Upper lobe of right lung (tissue), 1 donor: ENCODE results near the gene NELL1. TPM values are rescaled to one million over a fixed set of nuclear protein-coding genes. Genes with fewer than 3 reads are reported as not detected.
"Not testable (repeated sequence)": the region's sequence is repeated elsewhere in the genome, so short reads cannot be mapped to it uniquely, and the experiment has no call there.

Experiments
- ATAC-seq: fragments of 200-7000 bp; cut with Tn5 transposase; one replicate; pipeline ENCODE4 v1.9.1; 2020; ENCODE audit warnings: mild to moderate bottlenecking, moderate library complexity
- DNase-seq: peaks from one replicate; pipeline ENCODE4 v3.0.0-alpha.2; 2020
- H3K27ac ChIP-seq: fragments of 200-600 bp; one replicate; pipeline ENCODE4 v1.8.0; 2022
- H3K27me3 ChIP-seq: fragments of 200-600 bp; one replicate; pipeline ENCODE4 v1.8.0; 2022; ENCODE audit warnings: mild to moderate bottlenecking
- H3K36me3 ChIP-seq: fragments of 200-600 bp; one replicate; pipeline ENCODE4 v1.8.0; 2022
- H3K4me1 ChIP-seq: fragments of 200-600 bp; one replicate; pipeline ENCODE4 v1.8.0; 2022
- H3K4me3 ChIP-seq: fragments of 200-600 bp; one replicate; pipeline ENCODE4 v1.8.0; 2022; ENCODE audit warnings: mild to moderate bottlenecking
- H3K9me3 ChIP-seq: fragments of 200-600 bp; one replicate; pipeline ENCODE4 v1.8.0; 2022
- CTCF ChIP-seq: fragments of 200-600 bp; IDR thresholded peaks from one replicate; pipeline ENCODE4 v1.8.0; 2022; ENCODE audit warnings: antibody characterized with exemption
- intact Hi-C: fragments of 100-400 bp; cut with DNase I; formaldehyde crosslinking; loops from one replicate; pipeline ENCODE4 v1.11.0; 2022
- total RNA-seq: library from RNA; stranded (reverse); fragmentation: NEBNext Ultra II Directional; extraction: Animal tissue kit (Norgen Biotek cat#: 25700); gene quantifications from one replicate; pipeline ENCODE4 v1.2.1, GENCODE V29; 2021
- donor health status: DM: no; HTN: yes; CAD: no; lungs with severe emphysema.

Gene NELL1
- total RNA-seq, 1 donor from 2014 or later = not detected

DNA sequence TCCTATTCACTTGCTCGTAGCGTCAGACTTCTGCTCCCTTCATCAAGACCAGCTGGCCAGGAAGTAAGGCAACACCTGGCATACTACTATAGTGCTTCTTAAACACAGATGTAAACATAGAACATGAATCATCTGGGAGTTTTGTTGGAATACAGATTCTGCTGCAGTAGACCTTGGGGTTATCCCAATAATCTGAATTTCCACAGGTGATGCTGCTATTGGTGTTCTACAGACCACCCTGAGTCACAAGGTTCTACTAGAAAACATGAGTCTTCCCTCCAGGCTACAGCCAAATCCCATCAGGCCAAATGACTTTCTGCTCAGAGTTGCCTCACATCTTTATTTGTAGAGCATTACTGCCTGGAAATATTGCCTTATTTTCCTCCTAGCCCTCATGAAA is 175.2 kb downstream of the NELL1 start:
- TF ChIP-seq CTCF = no peak
- H3K27ac ChIP-seq = no peak overlapping the region
- no peak overlapping the region for H3K4me3 ChIP-seq
- intact Hi-C loops = no loop called here
- ATAC-seq = no peak
- H3K27me3 ChIP-seq = no peaks in the 10 kb centered on the region
- no peaks in the 10 kb centered on the region for H3K4me1 ChIP-seq
- H3K9me3 ChIP-seq = no peaks in the 10 kb centered on the region
- H3K36me3 ChIP-seq = no peaks in the 10 kb centered on the region
- DNase-seq = no peak

DNA sequence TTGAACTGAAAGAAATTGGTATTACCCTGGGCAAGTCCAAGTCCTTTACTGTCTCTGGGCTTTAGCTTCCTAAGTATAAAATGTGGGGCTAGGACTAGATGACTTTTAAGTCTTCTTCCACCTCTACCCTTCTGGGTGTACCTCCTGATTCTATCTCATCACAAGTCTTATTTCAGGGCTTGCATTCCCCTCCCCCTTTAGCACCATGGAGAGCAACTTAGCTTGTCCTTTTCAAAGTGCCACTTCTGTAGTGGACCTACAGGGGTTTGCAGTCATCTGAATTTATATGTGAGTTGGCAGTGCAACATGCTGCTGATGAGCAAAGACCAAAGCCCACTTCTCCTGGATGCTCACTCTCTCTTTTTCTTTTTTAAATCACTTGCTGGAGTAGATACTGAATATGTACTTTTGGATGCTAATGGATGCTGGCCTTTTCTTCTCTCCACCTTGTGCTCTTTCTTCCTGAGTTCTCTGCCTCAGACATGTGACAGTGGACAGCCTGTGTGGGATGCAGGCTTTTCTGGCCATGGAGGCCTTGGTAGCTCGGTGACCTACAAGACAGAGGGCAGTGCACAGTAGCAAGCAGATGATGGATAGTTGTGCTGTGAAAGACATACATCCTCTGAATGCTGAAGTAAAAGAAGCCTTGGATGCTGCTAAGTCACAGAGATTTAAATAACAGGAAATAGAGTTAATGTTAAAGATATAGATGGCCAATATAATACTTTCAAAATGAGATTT is 185.0 kb downstream of the NELL1 start:
- intact Hi-C loops = no loop called here
- DNase-seq = no peak
- no peaks in the 10 kb centered on the region for H3K27me3 ChIP-seq

GRCh38 chr11:20861322-20861721 is 191.9 kb downstream of the NELL1 start:
- ATAC-seq (no peak), DNase-seq (no peak)
- no peak overlapping the region for H3K4me3 ChIP-seq
- intact Hi-C loops = no loop called here
- H3K27ac ChIP-seq = no peak overlapping the region
- H3K36me3 ChIP-seq = no peaks in the 10 kb centered on the region
- no peaks in the 10 kb centered on the region for H3K9me3 ChIP-seq
- no peaks in the 10 kb centered on the region for H3K27me3 ChIP-seq
- no peaks in the 10 kb centered on the region for H3K4me1 ChIP-seq
- no peak for TF ChIP-seq CTCF

More for the DNA sequence above, 185.0 kb downstream of the NELL1 start:
- H3K9me3 ChIP-seq = no peaks in the 10 kb centered on the region
- H3K4me3 ChIP-seq = no peak overlapping the region
- no peaks in the 10 kb centered on the region for H3K4me1 ChIP-seq
- no peak for TF ChIP-seq CTCF
- ATAC-seq = no peak
- no peak overlapping the region for H3K27ac ChIP-seq
- no peaks in the 10 kb centered on the region for H3K36me3 ChIP-seq

DNA sequence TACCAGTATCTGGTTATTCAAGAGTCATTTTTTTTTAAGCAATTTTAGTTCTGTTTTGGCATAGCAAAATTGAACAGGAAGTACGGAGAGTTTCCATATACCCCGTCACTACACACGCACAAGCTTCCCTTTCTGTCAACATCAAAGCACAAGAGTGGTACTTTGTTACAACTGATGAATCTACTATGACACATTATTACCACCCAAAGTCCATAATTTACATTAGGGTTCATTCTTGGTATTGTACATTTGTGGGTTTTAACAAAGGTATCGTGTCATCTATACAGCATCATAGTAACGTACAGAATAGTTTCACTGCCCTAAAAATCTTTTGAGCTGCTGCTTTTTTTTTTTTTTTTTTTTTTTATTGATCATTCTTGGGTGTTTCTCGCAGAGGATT is 192.9 kb downstream of the NELL1 start:
- ATAC-seq, H3K27me3 ChIP-seq, DNase-seq, H3K4me3 ChIP-seq, H3K4me1 ChIP-seq, intact Hi-C loops, H3K27ac ChIP-seq, H3K36me3 ChIP-seq, H3K9me3 ChIP-seq: not testable (repeated sequence)

GRCh38 chr11:20864628-20865027 is 195.2 kb downstream of the NELL1 start:
- Histone ChIP-seq H3K4me1 (no peaks in the 10 kb centered on the region), H3K36me3 (no peaks in the 10 kb centered on the region), H3K9me3 (no peaks in the 10 kb centered on the region), H3K27me3 (no peaks in the 10 kb centered on the region), H3K27ac (no peak overlapping the region), H3K4me3 (no peak overlapping the region)
- TF ChIP-seq CTCF = no peak
- no peak for ATAC-seq
- intact Hi-C loops = no loop called here
- no peak for DNase-seq

DNA sequence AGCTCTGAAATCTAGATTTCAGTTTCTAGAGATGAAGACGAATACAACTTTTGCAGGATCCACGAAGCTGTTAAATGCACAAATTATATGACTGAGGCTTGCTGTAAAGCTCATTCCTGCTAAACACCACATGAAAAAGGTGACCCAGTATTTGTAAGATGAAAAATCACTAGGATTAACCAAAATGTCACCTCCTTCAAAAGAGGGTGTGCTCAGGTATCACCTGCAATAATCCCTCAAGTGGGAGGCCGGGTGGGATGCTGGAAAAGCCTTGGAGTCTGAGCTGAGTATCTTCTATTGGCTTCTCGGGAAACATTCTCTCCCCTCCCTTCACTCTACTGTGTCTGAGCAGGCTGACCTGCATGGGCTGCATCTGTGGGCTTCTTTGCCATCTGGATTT is 195.8 kb downstream of the NELL1 start:
- Histone ChIP-seq H3K27me3 (no peaks in the 10 kb centered on the region), H3K9me3 (no peaks in the 10 kb centered on the region), H3K36me3 (no peaks in the 10 kb centered on the region), H3K4me3 (no peak overlapping the region), H3K27ac (no peak overlapping the region), H3K4me1 (no peaks in the 10 kb centered on the region)
- no peak for TF ChIP-seq CTCF
- intact Hi-C loops = no loop called here
- DNase-seq = no peak
- no peak for ATAC-seq
